Lung (tissue), 13 donors: ENCODE data around the gene BPNT1. TPM values are rescaled to one million over a fixed set of nuclear protein-coding genes. Genes with fewer than 3 reads are reported as not detected.

Experiments
- ATAC-seq: fragments of 200-7000 bp; cut with Tn5 transposase; one replicate; pipeline ENCODE4 v1.9.1; 2020; ENCODE audit warnings: moderate number of reproducible peaks; ENCODE audit not compliant: insufficient read depth, low FRiP score
- DNase-seq, 3 donors: peaks; one replicate each; pipeline ENCODE4 v3.0.0-alpha.2; 2013 to 2017
- H3K27ac ChIP-seq, 2 donors: one replicate each; pipeline ENCODE4 v1.5.1; 2013; ENCODE audit warnings: mild to moderate bottlenecking in 2 of 2, moderate library complexity in 2 of 2, control low read depth in 1 of 2, inconsistent platforms in 1 of 2, low read depth in 1 of 2, low read length in 1 of 2
- H3K27me3 ChIP-seq, 3 donors: one replicate each; pipeline ENCODE4 v1.5.1; 2013; ENCODE audit warnings: low read length in 2 of 3; ENCODE audit not compliant: control insufficient read depth in 3 of 3, insufficient read depth in 3 of 3
- H3K36me3 ChIP-seq, 4 donors: one replicate each; pipeline ENCODE4 v1.5.1; 2013; ENCODE audit warnings: low read length in 4 of 4, mild to moderate bottlenecking in 1 of 4, moderate library complexity in 1 of 4; ENCODE audit not compliant: control insufficient read depth in 4 of 4, insufficient read depth in 4 of 4
- H3K4me1 ChIP-seq, 5 donors: one replicate each; pipeline ENCODE4 v1.5.1; 2013; ENCODE audit warnings: low read length in 5 of 5, mild to moderate bottlenecking in 2 of 5, moderate library complexity in 1 of 5; ENCODE audit not compliant: control insufficient read depth in 5 of 5, insufficient read depth in 5 of 5
- H3K4me3 ChIP-seq: one replicate; pipeline ENCODE4 v1.5.1; 2013; ENCODE audit warnings: mild to moderate bottlenecking, control low read depth, moderate library complexity
- H3K9ac ChIP-seq, 2 donors: one replicate each; pipeline ENCODE4 v1.5.1; 2013; ENCODE audit warnings: low read length in 2 of 2, control low read depth in 1 of 2; ENCODE audit not compliant: insufficient read depth in 1 of 2
- H3K9me3 ChIP-seq, 4 donors: one replicate each; pipeline ENCODE4 v1.5.1; 2013; ENCODE audit warnings: low read length in 3 of 4, mild to moderate bottlenecking in 1 of 4, moderate library complexity in 1 of 4; ENCODE audit not compliant: control insufficient read depth in 4 of 4, insufficient read depth in 3 of 4
- WGBS, 2 donors: extraction: QIAGEN DNeasy Blood & Tissue Kit; methylation state at CpG; one replicate each; pipeline ENCODE4 v1.1.7; 2013; 5-methylcytosine and 5-hydroxymethylcytosine counted together
- polyA plus RNA-seq, 2 donors: library from polyadenylated mRNA; stranded (reverse); fragments of 200-250 nt; gene quantifications; one replicate each; pipeline ENCODE4 v1.2.1, GENCODE V29; 2013
- small RNA-seq: library from RNA; depleted of rRNA; stranded (forward); fragments of <200 nt; gene quantifications from one replicate; pipeline ENCODE3, GENCODE V24; 2014; ENCODE audit warnings: low replicate concordance
- total RNA-seq, 2 donors: library from RNA; depleted of rRNA in 1 of 2; stranded (reverse); fragments of >200 nt in 1 of 2; gene quantifications; one replicate each; pipeline ENCODE4 v1.2.1, GENCODE V29; 2014 to 2021
- TF ChIP-seq, protein P1 (sequence below): IDR thresholded peaks from 2 replicates; pipeline ENCODE4 v1.5.1; 2012; ENCODE audit warnings: mild to moderate bottlenecking; ENCODE audit errors: control extremely low read depth, extremely low read depth
- donor health status: control.
- donor health status: control.
- donor health status: Bipolar disorder and iron deficiency.
- donor health status: healthy.
- donor health status: DM: yes; HTN: yes; CAD: no.

BPNT1 gene
- total and polyA plus RNA-seq, 4 donors = 15.9 to 28.1 (median 22.0) TPM

DNA sequence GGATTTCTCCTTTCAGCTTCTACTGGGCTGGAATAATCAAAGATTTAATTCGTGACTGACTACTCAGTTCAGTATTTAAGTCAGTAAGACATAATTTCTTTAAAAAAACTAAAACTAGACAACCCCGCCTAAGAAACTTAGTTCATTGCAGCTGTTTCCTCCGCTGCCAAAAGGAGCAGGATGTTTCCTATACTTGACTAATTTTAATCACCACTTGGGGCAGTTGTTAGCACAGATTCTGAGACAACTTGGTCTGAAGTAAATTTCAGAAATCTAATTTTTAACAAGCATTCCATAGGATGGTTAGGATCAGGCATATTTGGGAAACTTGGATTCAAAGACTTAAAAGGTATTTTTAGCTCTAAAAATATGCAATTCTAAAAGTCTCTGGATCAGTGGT is 77.3 kb downstream of the BPNT1 start:
- 36 to 66% methylated on average over 3 of the region's 3 CpGs for WGBS, 2 donors
- Histone ChIP-seq H3K9ac (no peak overlapping the region), H3K36me3 (peaks cover 5 to 23% (median 13%) of the 10 kb centered on the region in 4 donors), H3K27me3 (no peaks in the 10 kb centered on the region), H3K4me3 (no peak overlapping the region), H3K4me1 (no peaks in the 10 kb centered on the region), H3K27ac (no peak overlapping the region), H3K9me3 (no peaks in the 10 kb centered on the region)
- TF ChIP-seq, protein P1, sequence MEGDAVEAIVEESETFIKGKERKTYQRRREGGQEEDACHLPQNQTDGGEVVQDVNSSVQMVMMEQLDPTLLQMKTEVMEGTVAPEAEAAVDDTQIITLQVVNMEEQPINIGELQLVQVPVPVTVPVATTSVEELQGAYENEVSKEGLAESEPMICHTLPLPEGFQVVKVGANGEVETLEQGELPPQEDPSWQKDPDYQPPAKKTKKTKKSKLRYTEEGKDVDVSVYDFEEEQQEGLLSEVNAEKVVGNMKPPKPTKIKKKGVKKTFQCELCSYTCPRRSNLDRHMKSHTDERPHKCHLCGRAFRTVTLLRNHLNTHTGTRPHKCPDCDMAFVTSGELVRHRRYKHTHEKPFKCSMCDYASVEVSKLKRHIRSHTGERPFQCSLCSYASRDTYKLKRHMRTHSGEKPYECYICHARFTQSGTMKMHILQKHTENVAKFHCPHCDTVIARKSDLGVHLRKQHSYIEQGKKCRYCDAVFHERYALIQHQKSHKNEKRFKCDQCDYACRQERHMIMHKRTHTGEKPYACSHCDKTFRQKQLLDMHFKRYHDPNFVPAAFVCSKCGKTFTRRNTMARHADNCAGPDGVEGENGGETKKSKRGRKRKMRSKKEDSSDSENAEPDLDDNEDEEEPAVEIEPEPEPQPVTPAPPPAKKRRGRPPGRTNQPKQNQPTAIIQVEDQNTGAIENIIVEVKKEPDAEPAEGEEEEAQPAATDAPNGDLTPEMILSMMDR = no peak
- peak in 1 of 3 donors; percentile 27 for DNase-seq
- no peak for ATAC-seq

GRCh38 chr1:220011620-220012019 is 78.0 kb downstream of the BPNT1 start:
- H3K27me3 ChIP-seq = no peaks in the 10 kb centered on the region
- peaks cover 5 to 26% (median 12%) of the 10 kb centered on the region in 4 donors for H3K36me3 ChIP-seq
- H3K9ac ChIP-seq = no peak overlapping the region
- ATAC-seq (no peak), DNase-seq (no peak)
- TF ChIP-seq, protein P1 = no peak
- no peaks in the 10 kb centered on the region for H3K9me3 ChIP-seq
- no peak overlapping the region for H3K27ac ChIP-seq
- H3K4me3 ChIP-seq = no peak overlapping the region
- H3K4me1 ChIP-seq = no peaks in the 10 kb centered on the region

Small RNA genes within 50 kb of the gene (small RNA-seq; reads per million reads assigned to genes)
- gene MIR194-1 (0.08 reads per million), gene MIR215 (1.4 reads per million, percentile 87 among the genes with 10 or more reads in this experiment)

Other genes with a start within 250 kb of the BPNT1 start
- not detected for gene SLC30A10, start 161.2 kb downstream of the BPNT1 start, total RNA-seq
- not detected for gene SLC30A10, start 161.2 kb downstream of the BPNT1 start, polyA plus RNA-seq
- gene EPRS1, start 43.3 kb downstream of the BPNT1 start, total RNA-seq = 10 to 100 TPM; 58.9 to 99.0 TPM
- 10 to 100 TPM; 42.6 to 51.1 TPM for gene EPRS1, start 43.3 kb downstream of the BPNT1 start, polyA plus RNA-seq
- gene IARS2, start 4.3 kb upstream of the BPNT1 start, total RNA-seq = 10 to 100 TPM; 55.1 to 75.7 TPM
- 10 to 100 TPM; 20.5 to 41.3 TPM for gene IARS2, start 4.3 kb upstream of the BPNT1 start, polyA plus RNA-seq
- gene RAB3GAP2, start 182.7 kb upstream of the BPNT1 start, total RNA-seq = 10 to 100 TPM; 36.9 to 37.5 TPM
- gene RAB3GAP2, start 182.7 kb upstream of the BPNT1 start, polyA plus RNA-seq = 1 to 10 TPM; 7.5 to 9.4 TPM